Natural killer cell (primary cell): ENCODE measurements around the gene HERC6. TPM values are rescaled to one million over a fixed set of nuclear protein-coding genes. Genes with fewer than 3 reads are reported as not detected.

ENCODE experiments used
- ATAC-seq, 3 donors: fragments of 150-1000 bp in 2 of 3; fragments of 200-7000 bp in 1 of 3; cut with Tn5 transposase; 1 replicate in 1 of 3; 2 replicates in 2 of 3; pipeline ENCODE4 v1.10.0; 2021; ENCODE audit warnings: mild to moderate bottlenecking in 2 of 3, moderate library complexity in 2 of 3
- DNase-seq, 2 donors: peaks; one replicate each; pipeline versions ENCODE4 v3.0.0 to v3.0.0-alpha.2; 2013 to 2021; ENCODE audit warnings: mixed read lengths in 1 of 2
- H3K27ac ChIP-seq: one replicate; pipeline ENCODE4 v1.5.1; 2013; ENCODE audit warnings: mild to moderate bottlenecking, low read length
- H3K27me3 ChIP-seq: one replicate; pipeline ENCODE4 v1.6.1; 2013; ENCODE audit warnings: low read length; ENCODE audit not compliant: control insufficient read depth, insufficient read depth
- H3K36me3 ChIP-seq: one replicate; pipeline ENCODE4 v1.6.1; 2013; ENCODE audit warnings: low read length; ENCODE audit not compliant: control insufficient read depth, insufficient read depth
- H3K4me1 ChIP-seq: one replicate; pipeline ENCODE4 v1.6.1; 2013; ENCODE audit warnings: low read length; ENCODE audit not compliant: control insufficient read depth, insufficient read depth
- H3K4me3 ChIP-seq: one replicate; pipeline ENCODE4 v1.5.1; 2013; ENCODE audit warnings: low read length
- H3K9me3 ChIP-seq: one replicate; pipeline ENCODE4 v1.6.1; 2013; ENCODE audit warnings: low read length; ENCODE audit not compliant: control insufficient read depth, insufficient read depth
- H3K27ac Mint-ChIP-seq, 2 donors: one replicate each; pipeline ENCODE4 v1.8.0; 2022; ENCODE audit warnings: mild to moderate bottlenecking in 2 of 2, mixed read lengths in 2 of 2, moderate library complexity in 1 of 2
- H3K27me3 Mint-ChIP-seq, 2 donors: one replicate each; pipeline ENCODE4 v1.8.0; 2022; ENCODE audit warnings: low read depth in 2 of 2, mixed read lengths in 2 of 2
- H3K36me3 Mint-ChIP-seq: one replicate; pipeline ENCODE4 v1.8.0; 2022; ENCODE audit warnings: mixed read lengths
- H3K4me1 Mint-ChIP-seq, 2 donors: one replicate each; pipeline ENCODE4 v1.8.0; 2022; ENCODE audit warnings: mixed read lengths in 2 of 2
- H3K4me3 Mint-ChIP-seq: one replicate; pipeline ENCODE4 v1.8.0; 2022; ENCODE audit warnings: mild to moderate bottlenecking, moderate library complexity, mixed read lengths
- H3K9me3 Mint-ChIP-seq, 2 donors: one replicate each; pipeline ENCODE4 v1.8.0; 2022; ENCODE audit warnings: mixed read lengths in 2 of 2
- WGBS: methylation state at CpG from one replicate; pipeline ENCODE4 v1.1.7; 2013; ENCODE audit warnings: missing lambda C conversion rate; ENCODE audit not compliant: insufficient coverage; 5-methylcytosine and 5-hydroxymethylcytosine counted together
- intact Hi-C: fragments of 100-400 bp; cut with micrococcal nuclease; formaldehyde crosslinking; loops from one replicate; pipeline ENCODE4 v1.14.2; 2022
- total RNA-seq, 4 donors: library from RNA; stranded (reverse); fragments of 120-200 nt in 1 of 4; gene quantifications; one replicate each; pipeline versions ENCODE4 v1.2.3 to v1.2.4, GENCODE V29; 2013 to 2022
- TF ChIP-seq, protein P1 (sequence below): fragments of 200-600 bp; IDR thresholded peaks from one replicate; pipeline ENCODE4 v1.8.0; 2022; ENCODE audit warnings: antibody characterized with exemption

Gene HERC6
- total RNA-seq, 3 donors from 2014 or later (not counting 1 experiment from before 2014, with no cell fraction given) = 8.3 to 18.0 (median 17.5) TPM

DNA sequence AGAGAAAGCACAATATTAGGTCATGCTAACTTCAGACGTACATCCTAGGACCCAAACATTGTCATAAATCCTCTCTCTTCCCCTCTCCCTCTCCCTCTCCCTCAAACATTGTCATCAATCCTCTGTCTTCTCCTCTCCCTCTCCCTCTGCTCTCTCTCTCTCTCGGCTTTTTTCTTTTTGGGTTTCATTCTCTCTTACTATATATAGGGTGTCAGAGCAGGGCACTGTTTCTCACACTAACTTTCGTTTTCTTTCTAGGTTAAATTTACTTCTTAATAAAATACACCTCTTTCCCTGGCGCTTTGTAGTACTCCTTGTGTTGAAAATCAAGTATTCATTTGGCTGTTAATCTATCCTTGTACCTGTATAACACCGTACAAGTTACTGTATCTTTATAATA lies 41.2 kb downstream of the HERC6 start:
- H3K27me3 ChIP-seq = no peaks in the 10 kb centered on the region
- peak overlapping the region in 1 of 2 donors; percentile 10 for H3K27ac Mint-ChIP-seq
- intact Hi-C loops = no loop called here
- H3K27me3 Mint-ChIP-seq = no peaks in the 10 kb centered on the region
- no peak overlapping the region for H3K4me3 Mint-ChIP-seq
- H3K4me3 ChIP-seq = no peak overlapping the region
- WGBS = 74% methylated on average over 3 of the region's 5 CpGs
- TF ChIP-seq, protein P1, sequence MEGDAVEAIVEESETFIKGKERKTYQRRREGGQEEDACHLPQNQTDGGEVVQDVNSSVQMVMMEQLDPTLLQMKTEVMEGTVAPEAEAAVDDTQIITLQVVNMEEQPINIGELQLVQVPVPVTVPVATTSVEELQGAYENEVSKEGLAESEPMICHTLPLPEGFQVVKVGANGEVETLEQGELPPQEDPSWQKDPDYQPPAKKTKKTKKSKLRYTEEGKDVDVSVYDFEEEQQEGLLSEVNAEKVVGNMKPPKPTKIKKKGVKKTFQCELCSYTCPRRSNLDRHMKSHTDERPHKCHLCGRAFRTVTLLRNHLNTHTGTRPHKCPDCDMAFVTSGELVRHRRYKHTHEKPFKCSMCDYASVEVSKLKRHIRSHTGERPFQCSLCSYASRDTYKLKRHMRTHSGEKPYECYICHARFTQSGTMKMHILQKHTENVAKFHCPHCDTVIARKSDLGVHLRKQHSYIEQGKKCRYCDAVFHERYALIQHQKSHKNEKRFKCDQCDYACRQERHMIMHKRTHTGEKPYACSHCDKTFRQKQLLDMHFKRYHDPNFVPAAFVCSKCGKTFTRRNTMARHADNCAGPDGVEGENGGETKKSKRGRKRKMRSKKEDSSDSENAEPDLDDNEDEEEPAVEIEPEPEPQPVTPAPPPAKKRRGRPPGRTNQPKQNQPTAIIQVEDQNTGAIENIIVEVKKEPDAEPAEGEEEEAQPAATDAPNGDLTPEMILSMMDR = no peak
- no peak for ATAC-seq
- H3K9me3 ChIP-seq = no peaks in the 10 kb centered on the region
- peaks cover 9% of the 10 kb centered on the region for H3K36me3 Mint-ChIP-seq
- no peaks in the 10 kb centered on the region for H3K4me1 Mint-ChIP-seq
- H3K4me1 ChIP-seq = no peaks in the 10 kb centered on the region
- H3K36me3 ChIP-seq = peaks cover 19% of the 10 kb centered on the region
- DNase-seq = no peak
- H3K27ac ChIP-seq = no peak overlapping the region
- no peaks in the 10 kb centered on the region for H3K9me3 Mint-ChIP-seq

DNA sequence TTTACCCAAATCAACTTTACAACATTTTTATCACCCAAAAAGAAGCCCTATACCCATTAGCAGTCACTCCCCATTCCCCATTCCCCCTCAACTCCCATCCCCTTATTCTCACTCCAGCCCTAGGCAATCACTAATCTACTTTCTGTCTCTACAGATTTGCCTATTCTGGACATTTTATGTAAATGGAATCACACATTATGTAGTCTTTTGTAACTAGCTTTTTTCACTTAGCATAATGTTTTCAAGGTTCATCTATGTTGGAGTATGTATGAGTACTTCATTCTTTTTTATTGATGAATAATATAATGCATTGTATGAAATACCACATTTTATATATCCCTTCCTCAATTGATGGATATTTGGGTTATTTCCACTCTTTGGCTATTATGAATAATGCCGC lies 42.2 kb downstream of the HERC6 start:
- Histone ChIP-seq H3K9me3 (no peaks in the 10 kb centered on the region), H3K4me3 (no peak overlapping the region), H3K27me3 (no peaks in the 10 kb centered on the region), H3K27ac (no peak overlapping the region), H3K4me1 (no peaks in the 10 kb centered on the region), H3K36me3 (peaks cover 14% of the 10 kb centered on the region)
- no peak overlapping the region for H3K4me3 Mint-ChIP-seq
- no peaks in the 10 kb centered on the region for H3K27me3 Mint-ChIP-seq
- peaks cover 3% of the 10 kb centered on the region for H3K36me3 Mint-ChIP-seq
- H3K4me1 Mint-ChIP-seq = no peaks in the 10 kb centered on the region
- intact Hi-C loops = no loop called here
- TF ChIP-seq, protein P1 = no peak
- 100% methylated on average over 1 of the region's 1 CpG for WGBS
- DNase-seq (no peak), ATAC-seq (no peak)
- no peaks in the 10 kb centered on the region for H3K9me3 Mint-ChIP-seq
- H3K27ac Mint-ChIP-seq = no peak overlapping the region

DNA sequence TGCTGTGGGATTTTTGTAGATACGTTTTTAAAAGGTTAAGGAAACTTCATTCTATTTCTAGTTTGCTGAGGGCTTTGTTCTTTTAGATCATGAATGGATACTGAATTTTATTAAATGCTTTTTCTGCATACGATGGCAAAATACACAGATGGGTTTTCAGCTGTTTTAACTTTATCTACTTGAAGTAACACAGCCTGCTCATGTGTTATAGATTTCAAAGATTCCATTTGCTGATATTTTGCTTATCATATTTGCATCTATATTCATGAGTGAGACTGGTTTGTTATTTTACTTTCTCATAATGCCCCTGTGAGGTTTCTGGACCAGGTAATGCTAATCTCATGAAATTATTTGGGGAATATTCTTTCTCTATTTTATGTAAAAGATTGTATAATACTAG lies 43.8 kb downstream of the HERC6 start:
- Histone ChIP-seq H3K4me1 (no peaks in the 10 kb centered on the region), H3K9me3 (no peaks in the 10 kb centered on the region), H3K27me3 (no peaks in the 10 kb centered on the region), H3K4me3 (no peak overlapping the region), H3K36me3 (peaks cover 10% of the 10 kb centered on the region), H3K27ac (no peak overlapping the region)
- Mint-ChIP-seq H3K9me3 (no peaks in the 10 kb centered on the region), H3K4me3 (no peak overlapping the region), H3K36me3 (no peaks in the 10 kb centered on the region), H3K27me3 (no peaks in the 10 kb centered on the region), H3K4me1 (no peaks in the 10 kb centered on the region), H3K27ac (no peak overlapping the region)
- TF ChIP-seq, protein P1 = no peak
- WGBS = 90% methylated on average over 1 of the region's 2 CpGs
- ATAC-seq = no peak
- intact Hi-C loops = no loop called here
- no peak for DNase-seq

DNA sequence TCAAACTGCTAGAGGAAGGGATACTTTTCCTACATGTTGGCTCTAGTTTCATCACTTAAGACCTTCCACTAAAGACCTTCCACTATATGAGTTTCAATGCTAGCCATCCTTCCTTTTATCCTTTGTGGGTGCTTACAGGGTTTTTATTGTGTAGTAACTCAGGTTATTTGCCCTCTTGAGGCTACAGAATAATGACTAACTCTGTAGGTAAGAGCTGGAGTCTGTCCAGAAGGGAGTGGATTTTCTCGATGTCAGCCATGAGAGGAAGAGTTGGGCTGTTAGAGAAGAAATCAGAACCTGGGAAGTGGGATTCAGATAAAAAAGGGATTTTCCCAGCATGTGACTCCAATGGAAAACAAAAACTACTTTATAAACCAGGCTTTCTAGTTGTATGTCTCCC lies 50.7 kb downstream of the HERC6 start:
- H3K27ac Mint-ChIP-seq = no peak overlapping the region
- H3K27me3 ChIP-seq = no peaks in the 10 kb centered on the region
- no peak overlapping the region for H3K27ac ChIP-seq
- no peaks in the 10 kb centered on the region for H3K9me3 Mint-ChIP-seq
- 100% methylated on average over 1 of the region's 1 CpG for WGBS
- intact Hi-C loops = no loop called here
- no peaks in the 10 kb centered on the region for H3K36me3 Mint-ChIP-seq
- TF ChIP-seq, protein P1 = no peak
- H3K4me3 ChIP-seq = no peak overlapping the region
- H3K4me1 Mint-ChIP-seq = no peaks in the 10 kb centered on the region
- no peaks in the 10 kb centered on the region for H3K27me3 Mint-ChIP-seq
- H3K4me1 ChIP-seq = no peaks in the 10 kb centered on the region
- H3K9me3 ChIP-seq = no peaks in the 10 kb centered on the region
- H3K36me3 ChIP-seq = peaks cover 20% of the 10 kb centered on the region
- ATAC-seq = no peak
- DNase-seq = no peak
- no peak overlapping the region for H3K4me3 Mint-ChIP-seq
